GM13976 (cell line): Measurements from ENCODE around the gene ATP5IF1.

ENCODE experiments used
- DNase-seq: peaks from one replicate; pipeline ENCODE4 v3.0.0; 2012; ENCODE audit warnings: low spot score
- in situ Hi-C: fragments of 300-500 bp; cut with MboI; formaldehyde crosslinking; loops from one replicate; pipeline ENCODE4 v1.12.0; 2022; ENCODE audit warnings: low sequenced_read_pairs, mixed read lengths, inconsistent platforms; ENCODE audit not compliant: unreplicated experiment
- TF ChIP-seq, protein P1 (sequence below): IDR thresholded peaks from 2 replicates; pipeline ENCODE4 v1.5.1; 2012; ENCODE audit warnings: borderline replicate concordance, mild to moderate bottlenecking; ENCODE audit not compliant: insufficient read depth; ENCODE audit errors: extremely low read depth, missing control alignments, control extremely low read depth

ATP5IF1 gene

DNA sequence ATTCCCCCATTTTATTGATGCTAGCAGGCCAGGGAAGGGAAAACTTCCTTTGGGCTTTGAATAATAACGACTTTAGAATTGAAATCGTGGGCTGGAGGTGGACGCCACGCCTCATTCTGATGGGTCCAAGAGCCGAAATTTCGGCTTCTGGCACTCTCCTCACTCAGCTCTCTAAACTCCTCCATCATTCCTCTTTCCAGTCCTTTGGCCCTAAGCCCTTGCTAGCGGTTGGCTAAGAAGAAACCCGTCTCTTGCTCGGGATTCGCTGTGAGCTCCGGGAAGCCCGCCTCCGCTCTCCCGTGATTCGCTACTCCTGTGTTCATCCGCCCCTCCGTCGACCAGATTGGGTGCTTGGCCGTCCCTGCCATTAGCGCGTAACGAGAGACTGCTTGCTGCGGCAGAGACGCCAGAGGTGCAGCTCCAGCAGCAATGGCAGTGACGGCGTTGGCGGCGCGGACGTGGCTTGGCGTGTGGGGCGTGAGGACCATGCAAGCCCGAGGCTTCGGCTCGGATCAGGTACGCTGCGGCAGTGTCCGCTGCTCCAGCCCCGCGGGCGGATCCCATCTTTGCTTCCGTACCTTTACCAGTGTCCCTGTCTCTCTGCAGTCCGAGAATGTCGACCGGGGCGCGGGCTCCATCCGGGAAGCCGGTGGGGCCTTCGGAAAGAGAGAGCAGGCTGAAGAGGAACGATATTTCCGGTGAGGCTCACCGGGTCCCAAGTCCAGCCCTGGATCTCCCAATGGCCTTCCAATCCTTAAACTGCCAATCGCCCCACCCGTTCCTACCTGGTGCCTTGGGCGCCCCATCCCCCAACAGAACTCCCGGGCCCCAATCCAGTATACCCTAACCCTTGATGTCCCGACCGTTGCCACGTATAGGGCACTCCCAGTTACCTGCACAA is at the start of gene ATP5IF1:
TSS of gene ATP5IF1 (plus strand) at position 370 of the 901 bp plus-strand sequence. CDS start at position 430, 60 bp downstream.
- TF ChIP-seq, protein P1, sequence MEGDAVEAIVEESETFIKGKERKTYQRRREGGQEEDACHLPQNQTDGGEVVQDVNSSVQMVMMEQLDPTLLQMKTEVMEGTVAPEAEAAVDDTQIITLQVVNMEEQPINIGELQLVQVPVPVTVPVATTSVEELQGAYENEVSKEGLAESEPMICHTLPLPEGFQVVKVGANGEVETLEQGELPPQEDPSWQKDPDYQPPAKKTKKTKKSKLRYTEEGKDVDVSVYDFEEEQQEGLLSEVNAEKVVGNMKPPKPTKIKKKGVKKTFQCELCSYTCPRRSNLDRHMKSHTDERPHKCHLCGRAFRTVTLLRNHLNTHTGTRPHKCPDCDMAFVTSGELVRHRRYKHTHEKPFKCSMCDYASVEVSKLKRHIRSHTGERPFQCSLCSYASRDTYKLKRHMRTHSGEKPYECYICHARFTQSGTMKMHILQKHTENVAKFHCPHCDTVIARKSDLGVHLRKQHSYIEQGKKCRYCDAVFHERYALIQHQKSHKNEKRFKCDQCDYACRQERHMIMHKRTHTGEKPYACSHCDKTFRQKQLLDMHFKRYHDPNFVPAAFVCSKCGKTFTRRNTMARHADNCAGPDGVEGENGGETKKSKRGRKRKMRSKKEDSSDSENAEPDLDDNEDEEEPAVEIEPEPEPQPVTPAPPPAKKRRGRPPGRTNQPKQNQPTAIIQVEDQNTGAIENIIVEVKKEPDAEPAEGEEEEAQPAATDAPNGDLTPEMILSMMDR: no peak
- in situ Hi-C loops: no loop called here
- DNase-seq: peak; percentile 98

DNA sequence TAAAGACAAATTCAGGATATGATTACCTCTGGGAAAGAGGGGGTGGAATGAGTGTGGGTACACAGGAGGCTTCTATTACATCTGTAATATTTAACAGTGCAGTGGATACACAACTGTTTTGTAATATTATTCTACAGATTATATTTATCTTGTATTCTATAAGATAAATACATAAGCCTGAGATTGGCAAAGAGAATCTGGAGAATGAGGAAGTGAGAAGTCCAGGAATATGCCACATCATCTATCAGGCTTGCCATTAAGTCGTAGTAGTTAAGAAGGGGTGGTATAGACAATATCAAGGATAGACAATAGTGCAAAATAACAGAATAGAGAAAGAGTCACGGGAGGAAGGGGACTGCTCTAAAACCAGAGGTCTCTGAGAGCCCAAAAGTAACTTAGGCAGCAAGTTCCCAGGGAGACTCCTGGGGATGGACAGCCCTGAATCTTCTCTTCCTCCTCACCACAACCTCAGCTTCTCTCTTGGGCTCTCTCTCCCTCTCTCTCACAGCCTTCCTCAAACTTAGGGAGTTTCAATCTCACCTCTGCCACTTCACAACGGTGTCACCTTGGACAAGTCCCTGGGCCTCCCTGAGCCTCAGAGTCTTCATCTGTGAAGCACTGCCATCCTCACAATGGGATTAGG is 45.5 kb upstream of the ATP5IF1 start:
- no peak for DNase-seq
- in situ Hi-C loops: no loop called here
- TF ChIP-seq, protein P1: no peak

DNA sequence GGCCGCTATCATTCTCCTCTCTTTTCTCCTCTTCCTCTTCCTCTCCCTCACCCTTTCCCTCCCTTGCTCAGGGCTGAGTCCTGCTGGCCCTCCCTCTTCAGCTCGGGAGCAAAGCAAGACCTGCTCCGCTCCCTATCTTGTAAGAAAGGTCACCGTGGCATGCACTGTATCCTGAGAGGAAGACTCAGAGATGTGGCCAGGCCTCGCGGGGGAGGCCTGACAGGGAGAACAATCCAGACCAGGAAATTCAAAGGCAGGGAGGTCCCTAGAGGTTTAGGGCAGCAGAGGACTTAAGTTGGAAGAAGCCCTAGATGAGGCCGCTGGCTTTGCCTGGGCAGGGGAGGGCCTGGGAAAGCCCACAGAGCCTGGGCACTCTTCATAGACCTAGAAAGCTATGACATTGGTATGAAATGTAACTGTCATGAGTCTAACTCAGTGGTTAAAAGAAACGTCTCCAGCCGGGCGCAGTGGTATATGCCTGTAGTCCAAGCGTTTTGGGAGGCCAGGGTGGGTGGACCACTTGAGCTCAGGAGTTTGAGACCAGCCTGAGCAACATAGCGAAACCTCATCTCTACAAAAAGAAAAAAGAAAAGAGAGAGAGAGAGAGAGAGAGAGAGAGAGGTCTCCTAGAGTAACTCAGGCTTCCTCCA is 44.8 kb upstream of the ATP5IF1 start:
- TF ChIP-seq, protein P1: no peak
- DNase-seq: no peak
- in situ Hi-C loops: no loop called here

DNA sequence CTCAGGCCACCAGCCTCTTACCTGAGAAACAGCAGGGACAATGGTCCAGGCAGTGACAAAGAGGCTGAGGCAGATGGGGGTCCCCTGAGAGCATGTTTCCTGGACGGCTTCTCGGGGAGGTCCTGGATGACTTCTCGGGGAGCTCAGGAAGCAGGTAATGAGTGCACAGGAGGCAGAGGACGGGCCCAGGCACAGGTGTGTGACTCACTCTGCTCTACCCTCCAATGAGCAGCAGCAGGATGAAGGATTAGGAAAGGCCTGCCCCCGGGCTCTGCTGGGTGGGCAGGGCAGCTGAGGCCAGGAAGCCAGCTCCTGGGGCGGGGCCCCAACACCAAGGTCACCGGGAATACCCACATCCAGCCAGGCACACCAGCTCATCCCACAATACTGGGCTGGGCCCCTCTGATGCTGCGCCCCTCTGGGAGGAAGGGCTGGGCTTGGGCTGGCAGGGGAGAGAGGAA is 42.2 kb upstream of the ATP5IF1 start:
- in situ Hi-C loops: no loop called here
- no peak for DNase-seq
- TF ChIP-seq, protein P1: no peak

DNA sequence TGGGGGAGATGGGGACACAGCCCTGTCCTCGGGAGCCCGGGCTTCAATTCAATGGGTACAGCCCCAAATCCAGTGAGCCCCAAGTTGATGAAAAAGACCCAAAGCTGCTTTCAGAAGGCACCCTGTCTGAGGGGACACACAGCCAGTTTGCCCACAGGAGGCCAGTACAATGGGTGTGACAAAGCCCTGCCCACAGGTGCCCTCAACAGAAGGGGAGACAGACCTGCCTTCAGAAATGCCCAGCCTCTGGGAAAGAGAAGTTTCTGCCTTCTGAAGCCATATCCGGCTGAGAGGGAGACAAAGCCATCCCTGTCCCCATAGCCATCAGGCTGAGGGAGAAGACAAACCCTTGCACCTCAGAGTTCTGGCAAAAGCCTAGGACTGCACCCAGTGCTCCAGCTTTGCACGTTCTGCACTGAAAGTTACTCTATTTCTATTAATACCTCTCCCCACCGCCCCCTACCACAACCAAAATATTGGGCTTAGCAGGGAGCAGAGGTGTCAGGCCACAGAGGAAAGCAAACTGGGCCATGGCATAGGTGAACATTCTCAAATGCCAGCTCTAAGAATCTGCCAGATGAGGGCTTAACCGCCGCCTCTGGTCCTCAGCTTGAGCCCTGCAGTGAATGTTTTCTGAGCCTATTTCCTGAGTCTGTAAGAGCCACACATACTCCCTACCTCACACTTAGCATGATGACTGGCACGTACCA is 41.4 kb upstream of the ATP5IF1 start:
- TF ChIP-seq, protein P1: no peak
- DNase-seq: no peak
- in situ Hi-C loops: loop anchor here (5.0 kb wide), 1 partner anchor 102 kb away; no protein-coding TSS in a partner anchor

DNA sequence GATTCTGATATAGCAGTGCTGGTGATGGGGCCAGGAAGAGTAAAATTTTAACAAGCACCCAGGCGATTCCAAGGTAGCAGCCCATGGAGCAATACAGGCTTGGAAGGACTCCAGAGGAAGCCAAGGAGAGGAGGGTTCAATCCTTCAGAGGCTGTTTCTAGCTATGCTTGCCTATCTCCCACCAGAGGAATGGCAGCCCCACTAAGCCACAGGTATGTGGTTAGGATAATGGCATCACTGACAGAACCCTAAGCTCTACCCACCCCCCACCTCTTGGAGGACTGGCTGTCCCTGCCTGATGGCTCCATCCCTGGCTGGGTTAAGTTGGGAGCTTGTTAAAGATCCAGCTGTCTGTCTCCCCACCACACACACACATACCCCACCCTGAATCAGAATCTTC is 40.1 kb upstream of the ATP5IF1 start:
- no peak for DNase-seq
- in situ Hi-C loops: loop anchor here (5.0 kb wide), 1 partner anchor 103 kb away; no protein-coding TSS in a partner anchor
- TF ChIP-seq, protein P1: no peak
